OCI-LY1 (cell line): ENCODE measurements around the gene RPL23.

Experiments used
- CTCF ChIP-seq: fragments of 200-600 bp; sonication (generic), shearing (Covaris generic); IDR thresholded peaks from 2 replicates; pipeline ENCODE4 v1.5.1; 2017; ENCODE audit warnings: mild to moderate bottlenecking, antibody characterized with exemption, low read length, moderate library complexity, mixed read lengths
- EZH2 ChIP-seq: fragments of 200-600 bp; sonication (generic), shearing (Covaris generic); IDR thresholded peaks from 2 replicates; pipeline ENCODE4 v1.8.0; 2017; ENCODE audit warnings: borderline replicate concordance, mixed run types, mild to moderate bottlenecking, antibody characterized with exemption, low read length, moderate library complexity, mixed read lengths

- TF ChIP-seq CTCF (peak; percentile 20; the same call in 1 of the 2 replicates), EZH2 (no peak)
These were observed 13.9 kb upstream of the RPL23 start for GRCh38 chr17:38867179-38867967.
